ENCODE data around the gene SETD1B.

Gene SETD1B

GRCh38 chr12:121799842-121800693, 3.7 kb upstream of the SETD1B start:
- Histone ChIP-seq H3K4me3 (ENCODE audit: low read length) (peak overlapping the region; percentile 77), H3K27ac (ENCODE audit: low read length) (peak overlapping the region; percentile 42), H3K9me3 (ENCODE audit: control insufficient read depth, low read depth, low read length) (no peaks in the 10 kb centered on the region), H3K36me3 (ENCODE audit: control insufficient read depth, low read depth, low read length) (no peaks in the 10 kb centered on the region), H3K9ac (ENCODE audit: low read length) (peak overlapping the region; percentile 80), H3K4me1 (ENCODE audit: control insufficient read depth, low read depth, low read length) (peaks cover 22% of the 10 kb centered on the region), H3K27me3 (ENCODE audit: control insufficient read depth, insufficient read depth, low read length) (no peaks in the 10 kb centered on the region)

GRCh38 chr12:121800694-121801594, 2.9 kb upstream of the SETD1B start:
- H3K27ac ChIP-seq (ENCODE audit: low read length): peak overlapping the region; percentile 95
- H3K36me3 ChIP-seq (ENCODE audit: control insufficient read depth, low read depth, low read length): no peaks in the 10 kb centered on the region
- no peaks in the 10 kb centered on the region for H3K27me3 ChIP-seq (ENCODE audit: control insufficient read depth, insufficient read depth, low read length)
- peak overlapping the region; percentile 96 for H3K9ac ChIP-seq (ENCODE audit: low read length)
- peaks cover 25% of the 10 kb centered on the region for H3K4me1 ChIP-seq (ENCODE audit: control insufficient read depth, low read depth, low read length)
- peak overlapping the region; percentile 77 for H3K4me3 ChIP-seq (ENCODE audit: low read length)
- no peaks in the 10 kb centered on the region for H3K9me3 ChIP-seq (ENCODE audit: control insufficient read depth, low read depth, low read length)

DNA sequence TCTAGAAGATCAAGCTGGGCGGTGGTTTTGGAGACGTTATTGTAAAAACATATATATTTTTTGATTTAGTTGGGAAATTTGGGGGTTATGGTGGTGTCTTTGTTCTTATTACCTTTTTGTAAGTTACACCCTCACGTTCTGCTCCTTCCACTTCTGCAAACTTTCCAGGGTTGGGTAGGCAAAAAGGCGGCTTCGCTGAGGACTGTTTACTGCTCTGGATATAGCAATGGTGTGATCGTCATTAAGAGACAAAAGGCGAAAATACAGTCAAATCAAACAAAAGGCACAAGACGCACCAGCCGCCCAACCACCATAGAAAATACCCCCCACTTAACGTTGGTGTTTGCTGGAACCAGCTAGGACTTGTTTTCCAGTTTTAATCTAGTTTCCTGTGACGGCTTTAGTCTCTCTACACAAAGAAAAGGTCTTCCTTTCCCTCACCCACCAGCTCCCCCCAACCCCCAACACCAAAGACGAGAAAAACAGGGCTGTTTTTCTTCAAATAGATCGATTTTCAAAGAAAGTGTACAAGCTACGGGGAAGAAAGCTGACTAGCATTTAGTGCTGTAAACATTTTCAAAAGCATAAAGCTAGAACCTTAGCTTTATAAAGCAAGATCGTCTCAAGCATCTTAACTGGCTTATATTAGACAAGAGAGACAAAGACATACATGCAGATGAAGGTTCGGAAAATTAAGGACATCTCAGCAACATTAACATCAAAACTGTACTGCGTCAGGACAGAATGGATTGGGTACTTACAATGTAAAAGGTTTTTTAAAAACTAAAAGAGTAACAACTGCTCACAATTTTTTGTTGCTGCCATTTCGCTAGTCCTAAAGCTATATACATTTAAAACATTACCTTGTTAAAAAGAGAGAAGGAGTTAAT, 2.0 kb upstream of the SETD1B start:
- no peaks in the 10 kb centered on the region for H3K9me3 ChIP-seq (ENCODE audit: control insufficient read depth, low read depth, low read length)
- no peaks in the 10 kb centered on the region for H3K36me3 ChIP-seq (ENCODE audit: control insufficient read depth, low read depth, low read length)
- peak overlapping the region; percentile 96 for H3K9ac ChIP-seq (ENCODE audit: low read length)
- H3K27me3 ChIP-seq (ENCODE audit: control insufficient read depth, insufficient read depth, low read length): no peaks in the 10 kb centered on the region
- peaks cover 34% of the 10 kb centered on the region for H3K4me1 ChIP-seq (ENCODE audit: control insufficient read depth, low read depth, low read length)
- peak overlapping the region; percentile 95 for H3K27ac ChIP-seq (ENCODE audit: low read length)
- H3K4me3 ChIP-seq (ENCODE audit: low read length): peak overlapping the region; percentile 77

DNA sequence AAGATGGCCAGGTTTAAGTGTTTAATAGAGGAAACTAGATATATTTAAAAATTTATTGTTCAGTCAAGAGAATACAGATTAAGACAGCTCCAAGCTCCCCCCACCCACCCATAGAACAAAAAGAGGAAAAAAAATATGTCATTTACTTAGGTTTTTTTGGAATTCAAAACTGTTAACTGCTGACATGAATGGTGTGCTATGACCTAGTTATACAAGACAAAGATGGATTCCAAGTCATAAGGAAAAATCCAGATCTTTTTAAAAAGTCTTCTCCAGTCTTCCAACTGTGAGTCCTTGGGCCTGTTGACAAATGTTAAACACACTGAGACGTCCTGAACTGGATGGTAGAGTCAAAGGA, 1.3 kb upstream of the SETD1B start:
- H3K9me3 ChIP-seq (ENCODE audit: control insufficient read depth, low read depth, low read length): no peaks in the 10 kb centered on the region
- peak overlapping the region; percentile 77 for H3K4me3 ChIP-seq (ENCODE audit: low read length)
- peak overlapping the region; percentile 96 for H3K9ac ChIP-seq (ENCODE audit: low read length)
- H3K36me3 ChIP-seq (ENCODE audit: control insufficient read depth, low read depth, low read length): no peaks in the 10 kb centered on the region
- H3K27me3 ChIP-seq (ENCODE audit: control insufficient read depth, insufficient read depth, low read length): no peaks in the 10 kb centered on the region
- H3K4me1 ChIP-seq (ENCODE audit: control insufficient read depth, low read depth, low read length): peaks cover 31% of the 10 kb centered on the region
- peak overlapping the region; percentile 95 for H3K27ac ChIP-seq (ENCODE audit: low read length)

- Histone ChIP-seq H3K4me3 (ENCODE audit: low read length) (peak overlapping the region; percentile 77), H3K9ac (ENCODE audit: low read length) (peak overlapping the region; percentile 96), H3K9me3 (ENCODE audit: control insufficient read depth, low read depth, low read length) (no peaks in the 10 kb centered on the region), H3K36me3 (ENCODE audit: control insufficient read depth, low read depth, low read length) (peaks cover 2% of the 10 kb centered on the region), H3K27ac (ENCODE audit: low read length) (peak overlapping the region; percentile 95), H3K4me1 (ENCODE audit: control insufficient read depth, low read depth, low read length) (peaks cover 25% of the 10 kb centered on the region), H3K27me3 (ENCODE audit: control insufficient read depth, insufficient read depth, low read length) (no peaks in the 10 kb centered on the region)
Measured at GRCh38 chr12:121802843-121803698, 738 bp upstream of the SETD1B start.

- peak overlapping the region; percentile 52 for H3K9ac ChIP-seq (ENCODE audit: low read length)
- H3K4me3 ChIP-seq (ENCODE audit: low read length): peak overlapping the region; percentile 81
- H3K27ac ChIP-seq (ENCODE audit: low read length): no peak overlapping the region
- H3K9me3 ChIP-seq (ENCODE audit: control insufficient read depth, low read depth, low read length): no peaks in the 10 kb centered on the region
- peaks cover 12% of the 10 kb centered on the region for H3K4me1 ChIP-seq (ENCODE audit: control insufficient read depth, low read depth, low read length)
- H3K27me3 ChIP-seq (ENCODE audit: control insufficient read depth, insufficient read depth, low read length): no peaks in the 10 kb centered on the region
- H3K36me3 ChIP-seq (ENCODE audit: control insufficient read depth, low read depth, low read length): peaks cover 12% of the 10 kb centered on the region
Measured at GRCh38 chr12:121804417-121805111, 755 bp downstream of the SETD1B start.

DNA sequence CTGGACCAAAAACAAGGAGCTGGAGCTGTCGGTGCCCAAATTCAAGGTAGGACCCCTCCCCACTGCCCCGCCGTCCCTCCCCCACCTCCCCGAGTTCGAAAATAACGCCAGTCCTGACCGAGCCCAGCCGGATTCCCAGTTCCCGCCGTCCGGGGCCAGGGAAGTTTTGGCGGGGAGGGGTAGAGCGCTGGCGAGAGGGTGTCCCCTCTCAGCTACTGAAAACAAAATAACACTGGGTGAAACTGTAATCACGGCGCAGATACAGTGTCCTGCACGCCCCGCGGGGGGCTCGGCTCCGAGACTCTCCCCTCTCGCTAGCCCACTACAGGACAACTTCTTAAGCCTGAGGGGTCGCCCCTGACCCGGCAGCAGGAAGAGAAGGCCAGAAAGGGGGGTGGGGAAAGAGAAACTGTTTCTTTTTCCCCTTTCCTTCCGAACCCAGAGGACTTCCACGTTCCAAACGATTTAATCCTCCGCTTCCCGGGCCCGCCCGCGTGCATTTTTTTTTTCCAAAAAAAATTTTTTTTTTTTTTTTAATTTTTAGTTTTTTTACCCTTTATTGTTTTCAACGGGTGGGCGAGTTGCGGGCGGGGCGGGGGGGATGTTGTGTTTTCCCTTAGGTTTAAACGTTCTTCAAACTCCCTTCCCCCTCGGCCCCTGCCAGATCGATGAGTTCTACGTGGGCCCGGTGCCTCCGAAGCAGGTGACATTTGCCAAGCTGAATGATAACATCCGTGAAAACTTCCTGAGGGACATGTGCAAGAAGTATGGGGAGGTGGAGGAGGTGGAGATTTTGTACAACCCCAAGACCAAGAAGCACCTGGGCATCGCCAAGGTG, 1.6 kb downstream of the SETD1B start:
- no peak overlapping the region for H3K27ac ChIP-seq (ENCODE audit: low read length)
- peak overlapping the region; percentile 52 for H3K9ac ChIP-seq (ENCODE audit: low read length)
- H3K36me3 ChIP-seq (ENCODE audit: control insufficient read depth, low read depth, low read length): peaks cover 15% of the 10 kb centered on the region
- peak overlapping the region; percentile 81 for H3K4me3 ChIP-seq (ENCODE audit: low read length)
- H3K9me3 ChIP-seq (ENCODE audit: control insufficient read depth, low read depth, low read length): no peaks in the 10 kb centered on the region
- H3K4me1 ChIP-seq (ENCODE audit: control insufficient read depth, low read depth, low read length): peaks cover 12% of the 10 kb centered on the region
- no peaks in the 10 kb centered on the region for H3K27me3 ChIP-seq (ENCODE audit: control insufficient read depth, insufficient read depth, low read length)

DNA sequence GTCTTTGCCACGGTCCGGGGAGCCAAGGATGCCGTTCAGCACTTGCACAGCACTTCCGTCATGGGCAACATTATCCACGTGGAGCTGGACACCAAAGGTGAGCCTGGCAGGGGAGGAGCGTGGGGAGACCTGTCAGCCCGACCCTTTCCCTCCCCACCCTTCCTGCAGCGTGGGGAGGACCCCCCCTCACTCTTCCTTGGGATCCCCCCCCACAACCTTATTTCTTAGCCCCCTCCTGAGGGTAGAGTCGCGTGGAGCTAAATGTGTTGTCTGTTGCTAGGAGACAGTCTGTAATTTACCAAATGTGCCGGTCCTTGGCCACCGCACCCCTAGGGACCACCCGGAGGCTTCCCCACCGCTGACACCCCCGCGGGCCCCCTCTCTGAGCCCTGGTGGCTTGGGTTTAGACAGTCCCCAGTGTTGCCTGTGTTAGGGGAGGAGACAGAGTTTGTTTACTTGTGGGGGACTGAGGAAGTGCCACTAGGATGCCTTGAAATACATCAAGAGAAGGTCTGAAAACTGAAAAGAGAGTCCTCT, 2.3 kb downstream of the SETD1B start:
- H3K4me3 ChIP-seq (ENCODE audit: low read length): peak overlapping the region; percentile 81
- H3K9ac ChIP-seq (ENCODE audit: low read length): no peak overlapping the region
- H3K27ac ChIP-seq (ENCODE audit: low read length): no peak overlapping the region
- H3K4me1 ChIP-seq (ENCODE audit: control insufficient read depth, low read depth, low read length): peaks cover 16% of the 10 kb centered on the region
- no peaks in the 10 kb centered on the region for H3K9me3 ChIP-seq (ENCODE audit: control insufficient read depth, low read depth, low read length)
- peaks cover 19% of the 10 kb centered on the region for H3K36me3 ChIP-seq (ENCODE audit: control insufficient read depth, low read depth, low read length)
- no peaks in the 10 kb centered on the region for H3K27me3 ChIP-seq (ENCODE audit: control insufficient read depth, insufficient read depth, low read length)

- Histone ChIP-seq H3K4me1 (ENCODE audit: control insufficient read depth, low read depth, low read length) (peaks cover 17% of the 10 kb centered on the region), H3K9ac (ENCODE audit: low read length) (no peak overlapping the region), H3K27ac (ENCODE audit: low read length) (no peak overlapping the region), H3K36me3 (ENCODE audit: control insufficient read depth, low read depth, low read length) (peaks cover 19% of the 10 kb centered on the region), H3K4me3 (ENCODE audit: low read length) (peak overlapping the region; percentile 31), H3K27me3 (ENCODE audit: control insufficient read depth, insufficient read depth, low read length) (no peaks in the 10 kb centered on the region), H3K9me3 (ENCODE audit: control insufficient read depth, low read depth, low read length) (no peaks in the 10 kb centered on the region)
Measured at GRCh38 chr12:121806546-121807423, 3.0 kb downstream of the SETD1B start.
